GM18505 (cell line): ENCODE measurements around the gene CAP1.
"Not testable (repeated sequence)": the region's sequence is repeated elsewhere in the genome, so short reads cannot be mapped to it uniquely, and the experiment has no call there.

Experiments used
- ATAC-seq: cut with Tn5 transposase; IDR thresholded peaks from one replicate; pipeline ENCODE4 v1.9.1; 2021; ENCODE audit not compliant: unreplicated experiment
- POLR2A ChIP-seq: IDR thresholded peaks from 4 replicates; pipeline ENCODE4 v1.6.1; 2011; ENCODE audit warnings: borderline replicate concordance; ENCODE audit not compliant: insufficient read depth, insufficient read length; ENCODE audit errors: extremely low read depth

Gene CAP1

GRCh38 chr1:40081871-40082270 lies 41.3 kb downstream of the CAP1 start:
- ATAC-seq, result no peak
- no peak for TF ChIP-seq POLR2A

GRCh38 chr1:40084750-40085149 lies 44.2 kb downstream of the CAP1 start:
- ATAC-seq, result not testable (repeated sequence)

GRCh38 chr1:40090652-40091355 lies 50.3 kb downstream of the CAP1 start:
- no peak for ATAC-seq
- TF ChIP-seq POLR2A, result no peak

GRCh38 chr1:40092241-40092640 lies 51.7 kb downstream of the CAP1 start:
- TF ChIP-seq POLR2A, result no peak
- ATAC-seq, result no peak

GRCh38 chr1:40092706-40093639 lies 52.4 kb downstream of the CAP1 start:
- ATAC-seq, result no peak
- no peak for TF ChIP-seq POLR2A

- ATAC-seq, result no peak
- no peak for TF ChIP-seq POLR2A
Measured at GRCh38 chr1:40094466-40095110, 54.1 kb downstream of the CAP1 start.

GRCh38 chr1:40095806-40096205 lies 55.3 kb downstream of the CAP1 start:
- no peak for ATAC-seq
- no peak for TF ChIP-seq POLR2A

GRCh38 chr1:40096646-40096976 lies 56.1 kb downstream of the CAP1 start:
- TF ChIP-seq POLR2A, result no peak
- peak; percentile 7 for ATAC-seq

GRCh38 chr1:40096977-40097782 lies 56.7 kb downstream of the CAP1 start, which contains the start of gene PPT1:
Gene PPT1, minus strand, starts transcription at chr1:40097252. Its CDS starts 14 bp downstream, at chr1:40097238.
- TF ChIP-seq POLR2A, result peak; percentile 91
- ATAC-seq, result peak; percentile 86

- no peak for TF ChIP-seq POLR2A
- ATAC-seq, result no peak
Measured at GRCh38 chr1:40102038-40102437, 61.5 kb downstream of the CAP1 start.

- ATAC-seq, result no peak
- TF ChIP-seq POLR2A, result no peak
Measured at GRCh38 chr1:40102896-40103295, 62.4 kb downstream of the CAP1 start.

GRCh38 chr1:40105028-40105427 lies 64.5 kb downstream of the CAP1 start:
- ATAC-seq, result no peak
- no peak for TF ChIP-seq POLR2A
